ENCODE results near the gene FYB1.

GRCh38 chr5:39082995-39083394 lies 136.4 kb downstream of the FYB1 start:
- TF ChIP-seq, protein P1, sequence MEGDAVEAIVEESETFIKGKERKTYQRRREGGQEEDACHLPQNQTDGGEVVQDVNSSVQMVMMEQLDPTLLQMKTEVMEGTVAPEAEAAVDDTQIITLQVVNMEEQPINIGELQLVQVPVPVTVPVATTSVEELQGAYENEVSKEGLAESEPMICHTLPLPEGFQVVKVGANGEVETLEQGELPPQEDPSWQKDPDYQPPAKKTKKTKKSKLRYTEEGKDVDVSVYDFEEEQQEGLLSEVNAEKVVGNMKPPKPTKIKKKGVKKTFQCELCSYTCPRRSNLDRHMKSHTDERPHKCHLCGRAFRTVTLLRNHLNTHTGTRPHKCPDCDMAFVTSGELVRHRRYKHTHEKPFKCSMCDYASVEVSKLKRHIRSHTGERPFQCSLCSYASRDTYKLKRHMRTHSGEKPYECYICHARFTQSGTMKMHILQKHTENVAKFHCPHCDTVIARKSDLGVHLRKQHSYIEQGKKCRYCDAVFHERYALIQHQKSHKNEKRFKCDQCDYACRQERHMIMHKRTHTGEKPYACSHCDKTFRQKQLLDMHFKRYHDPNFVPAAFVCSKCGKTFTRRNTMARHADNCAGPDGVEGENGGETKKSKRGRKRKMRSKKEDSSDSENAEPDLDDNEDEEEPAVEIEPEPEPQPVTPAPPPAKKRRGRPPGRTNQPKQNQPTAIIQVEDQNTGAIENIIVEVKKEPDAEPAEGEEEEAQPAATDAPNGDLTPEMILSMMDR (IDR thresholded peaks at IDR 0.05; ENCODE audit: insufficient read depth, low read depth, low read length) = no peak
- no peak for TF ChIP-seq EZH2 (IDR thresholded peaks at IDR 0.05; ENCODE audit: insufficient read depth, low read length)
